Measurements from ENCODE around the gene ABITRAM. TPM values are rescaled to one million over a fixed set of nuclear protein-coding genes. Genes with fewer than 3 reads are reported as not detected.

ABITRAM gene
- total RNA-seq, 2 experiments from 2014 or later = 12.2 to 15.4 TPM

Other genes with a start within 250 kb of the ABITRAM start
- not detected for gene ACTL7B, start 78.4 kb upstream of the ABITRAM start, total RNA-seq
- gene ACTL7A, start 72.1 kb upstream of the ABITRAM start, total RNA-seq = not detected
- gene ELP1, start 276 bp upstream of the ABITRAM start, total RNA-seq = 10 to 100 TPM; 31.1 to 58.0 TPM
- gene CTNNAL1, start 79.1 kb downstream of the ABITRAM start, total RNA-seq = 10 to 100 TPM; 13.0 to 16.4 TPM
- gene TMEM245, start 185.5 kb downstream of the ABITRAM start, total RNA-seq = 10 to 100 TPM; 24.0 to 24.5 TPM
- not detected for gene FRRS1L, start 232.8 kb downstream of the ABITRAM start, total RNA-seq

All from activated CD4-positive, alpha-beta T cell treated with anti-CD3 and anti-CD28 coated beads for 36 hours (primary cell).